Adrenal gland (tissue), 12 donors: Measurements from ENCODE around the gene PPP1R14B. TPM values are rescaled to one million over a fixed set of nuclear protein-coding genes. Genes with fewer than 3 reads are reported as not detected.

ENCODE experiments used
- DNase-seq, 7 donors: peaks; one replicate each; pipeline ENCODE4 v3.0.0-alpha.2; 2019 to 2020
- H3K27ac ChIP-seq, 5 donors: fragments of 200-600 bp; sonication (generic) in 4 of 5; 1 replicate in 3 of 5; 2 replicates in 2 of 5; pipeline versions ENCODE4 v1.5.1 to v1.8.0; 2016 to 2020; ENCODE audit warnings: mild to moderate bottlenecking in 1 of 5
- H3K27me3 ChIP-seq: fragments of 200-600 bp; 2 replicates; pipeline ENCODE4 v1.8.0; 2021
- H3K36me3 ChIP-seq, 2 donors: fragments of 200-600 bp; replicated peaks in 1 of 2; 1 replicate in 1 of 2; 2 replicates in 1 of 2; pipeline versions ENCODE4 v1.5.1 to v1.8.0; 2018 to 2022
- H3K4me1 ChIP-seq, 2 donors: fragments of 200-600 bp; replicated peaks in 1 of 2; 1 replicate in 1 of 2; 2 replicates in 1 of 2; pipeline versions ENCODE4 v1.5.1 to v1.8.0; 2018 to 2021
- H3K4me3 ChIP-seq, 4 donors: fragments of 200-600 bp; sonication (generic) in 3 of 4; one replicate each; pipeline ENCODE4 v1.5.1; 2016 to 2018
- H3K9me3 ChIP-seq, 3 donors: fragments of 200-600 bp; sonication (generic) in 1 of 3; replicated peaks in 1 of 3; 1 replicate in 2 of 3; 2 replicates in 1 of 3; pipeline versions ENCODE4 v1.5.1 to v1.8.0; 2016 to 2021
- CTCF ChIP-seq, 6 experiments: fragments of 450-650 bp in 4 of 6; fragments of 200-600 bp in 2 of 6; sonication (generic) in 1 of 6; IDR thresholded peaks; 1 replicate in 5 of 6; 2 replicates in 1 of 6; pipeline versions ENCODE4 v1.5.1 to v1.8.0; 2016 to 2021; ENCODE audit warnings: antibody characterized with exemption in 6 of 6, mild to moderate bottlenecking in 2 of 6, moderate library complexity in 1 of 6
- POLR2A ChIP-seq, 2 donors: fragments of 450-650 bp; IDR thresholded peaks; one replicate each; pipeline ENCODE4 v1.6.1; 2017; ENCODE audit warnings: antibody characterized with exemption in 2 of 2, mild to moderate bottlenecking in 2 of 2, moderate library complexity in 1 of 2
- WGBS, 4 donors: extraction: QIAGEN DNeasy Blood & Tissue Kit in 2 of 4; methylation state at CpG; one replicate each; pipeline versions ENCODE4 v1.1.5 to v1.1.7; 2013 to 2017; 5-methylcytosine and 5-hydroxymethylcytosine counted together
- intact Hi-C, 2 donors: fragments of 100-400 bp; cut with DNase I; formaldehyde crosslinking; loops; one replicate each; pipeline versions ENCODE4 v1.14.1 to v1.15.0; 2022 to 2023
- polyA plus RNA-seq, 3 donors: library from polyadenylated mRNA; stranded (reverse); fragments of 200-250 nt in 2 of 3; fragments of 350-450 nt in 1 of 3; fragmentation: Illumina TruSeq in 1 of 3; extraction: RNeasy Lipid Tissue Mini Kit (QIAGEN cat#74804) in 1 of 3; gene quantifications; one replicate each; pipeline ENCODE4 v1.2.3, GENCODE V29; 2013 to 2014
- total RNA-seq, 9 donors: library from RNA; depleted of rRNA in 4 of 9; stranded (reverse); fragments of >200 nt in 4 of 9; fragments of 120-200 nt in 1 of 9; fragmentation: NEBNext Ultra II Directional in 1 of 9; extraction: Animal tissue kit (Norgen Biotek cat#: 25700) in 1 of 9; gene quantifications; one replicate each; pipeline versions ENCODE4 v1.1.0 to v1.2.4, GENCODE V29; 2013 to 2023
- donor health status: healthy with polysubstance abuse.
- donor health status: Bipolar disorder and iron deficiency.
- donor health status: DM: yes; HTN: yes; CAD: no.
- donor health status: DM: no; HTN: no; CAD: no.
- donor health status: DM: no; HTN: no; CAD: no.
- donor health status: DM: yes; HTN: yes; CAD: no.

PPP1R14B gene
- total and polyA plus RNA-seq, 12 donors = 77.2 to 331 (median 131) TPM

- intact Hi-C loops = no loop called here
- peaks cover 0 to 17% of the 10 kb centered on the region in 2 donors for H3K36me3 ChIP-seq
- TF ChIP-seq CTCF (IDR thresholded peaks at IDR 0.05) (no peak), POLR2A (IDR thresholded peaks at IDR 0.05) (no peak)
- H3K4me1 ChIP-seq = peaks cover 15 to 19% of the 10 kb centered on the region in 2 donors
- no peak for DNase-seq
- no peaks in the 10 kb centered on the region for H3K27me3 ChIP-seq
- no peak overlapping the region for H3K4me3 ChIP-seq
- H3K9me3 ChIP-seq = no peaks in the 10 kb centered on the region
- WGBS, 4 donors = 92 to 96% (median 95%) methylated on average over 22 of the region's 22 CpGs
- no peak overlapping the region for H3K27ac ChIP-seq
Measured at GRCh38 chr11:64281957-64282770, 35.4 kb upstream of the PPP1R14B start.

GRCh38 chr11:64278576-64279190 is 31.9 kb upstream of the PPP1R14B start:
- no peaks in the 10 kb centered on the region for H3K9me3 ChIP-seq
- intact Hi-C loops = no loop called here
- TF ChIP-seq POLR2A (IDR thresholded peaks at IDR 0.05) (no peak), CTCF (IDR thresholded peaks at IDR 0.05) (no peak)
- H3K27me3 ChIP-seq = no peaks in the 10 kb centered on the region
- H3K36me3 ChIP-seq = peaks cover 0 to 34% of the 10 kb centered on the region in 2 donors
- H3K27ac ChIP-seq = no peak overlapping the region
- no peak overlapping the region for H3K4me3 ChIP-seq
- H3K4me1 ChIP-seq = peaks cover 4 to 7% of the 10 kb centered on the region in 2 donors
- DNase-seq = no peak
- 82 to 98% (median 87%) methylated on average over 5 to 8 of the region's 8 CpGs for WGBS, 4 donors

DNA sequence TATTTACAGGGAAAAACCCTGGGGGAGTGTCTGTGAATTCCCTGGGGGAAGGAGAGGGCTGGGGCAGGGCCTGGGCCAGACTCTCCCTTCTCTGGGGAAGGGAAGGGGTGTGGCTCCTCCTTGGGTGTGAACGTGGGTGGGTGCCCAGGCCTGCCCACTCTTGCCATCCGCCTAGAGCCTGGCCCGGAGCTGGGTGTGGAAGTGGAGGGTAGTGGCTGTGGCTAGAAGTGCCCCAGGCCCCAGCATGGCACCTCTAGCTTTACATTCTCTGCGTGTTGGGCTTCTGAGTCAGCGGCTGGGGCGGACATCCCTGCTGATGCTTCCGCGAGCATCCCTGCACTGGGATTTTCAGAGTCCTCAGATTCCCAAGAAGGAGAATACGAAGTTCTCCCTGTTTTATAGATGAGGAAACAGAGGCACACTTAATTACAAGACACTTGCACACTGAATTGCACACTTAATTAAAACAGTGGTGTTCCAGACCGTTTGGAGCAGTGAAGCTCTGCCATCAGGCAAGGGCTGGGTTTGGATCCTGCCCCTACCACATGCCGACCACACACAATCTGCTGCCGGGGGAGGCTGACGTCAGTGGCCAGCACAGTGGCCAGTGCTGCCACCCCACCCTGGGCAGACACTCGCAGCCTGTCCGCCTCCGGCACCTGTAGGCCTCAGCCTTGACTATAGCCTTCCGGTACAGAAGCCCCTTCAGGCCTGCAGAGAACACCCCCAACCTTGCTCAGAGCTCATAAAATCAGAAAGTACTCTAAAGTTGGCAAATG is 30.1 kb upstream of the PPP1R14B start:
- 83 to 88% (median 86%) methylated on average over 9 to 17 of the region's 17 CpGs for WGBS, 4 donors
- Histone ChIP-seq H3K27me3 (no peaks in the 10 kb centered on the region), H3K4me3 (no peak overlapping the region), H3K27ac (no peak overlapping the region), H3K4me1 (peaks cover 3 to 7% of the 10 kb centered on the region in 2 donors), H3K36me3 (peaks cover 0 to 31% of the 10 kb centered on the region in 2 donors), H3K9me3 (no peaks in the 10 kb centered on the region)
- DNase-seq = no peak
- TF ChIP-seq CTCF (IDR thresholded peaks at IDR 0.05) = no peak
- no peak for TF ChIP-seq POLR2A (IDR thresholded peaks at IDR 0.05)
- intact Hi-C loops = no loop called here

- 71 to 98% (median 91%) methylated on average over 1 to 2 of the region's 2 CpGs for WGBS, 4 donors
- Histone ChIP-seq H3K4me3 (no peak overlapping the region), H3K4me1 (peaks cover 7 to 11% of the 10 kb centered on the region in 2 donors), H3K27ac (no peak overlapping the region), H3K9me3 (no peaks in the 10 kb centered on the region), H3K27me3 (no peaks in the 10 kb centered on the region), H3K36me3 (peaks cover 0 to 31% of the 10 kb centered on the region in 2 donors)
- no peak for DNase-seq
- TF ChIP-seq CTCF (IDR thresholded peaks at IDR 0.05) (no peak), POLR2A (IDR thresholded peaks at IDR 0.05) (no peak)
- intact Hi-C loops = no loop called here
Measured at GRCh38 chr11:64275841-64276240, 29.1 kb upstream of the PPP1R14B start.
